Stimulated activated CD8-positive, alpha-beta memory T cell treated with anti-CD3 and anti-CD28 coated beads, Interleukin-7, amount 100 ng/mL, for 48 hours (primary cell): ENCODE measurements around the gene TLCD5.

Source experiments
- DNase-seq, 2 donors: peaks; one replicate each; pipeline ENCODE4 v3.0.0-alpha.2; 2020; ENCODE audit warnings: low read depth in 1 of 2; ENCODE audit errors: extremely low read depth in 1 of 2

Gene TLCD5

DNA sequence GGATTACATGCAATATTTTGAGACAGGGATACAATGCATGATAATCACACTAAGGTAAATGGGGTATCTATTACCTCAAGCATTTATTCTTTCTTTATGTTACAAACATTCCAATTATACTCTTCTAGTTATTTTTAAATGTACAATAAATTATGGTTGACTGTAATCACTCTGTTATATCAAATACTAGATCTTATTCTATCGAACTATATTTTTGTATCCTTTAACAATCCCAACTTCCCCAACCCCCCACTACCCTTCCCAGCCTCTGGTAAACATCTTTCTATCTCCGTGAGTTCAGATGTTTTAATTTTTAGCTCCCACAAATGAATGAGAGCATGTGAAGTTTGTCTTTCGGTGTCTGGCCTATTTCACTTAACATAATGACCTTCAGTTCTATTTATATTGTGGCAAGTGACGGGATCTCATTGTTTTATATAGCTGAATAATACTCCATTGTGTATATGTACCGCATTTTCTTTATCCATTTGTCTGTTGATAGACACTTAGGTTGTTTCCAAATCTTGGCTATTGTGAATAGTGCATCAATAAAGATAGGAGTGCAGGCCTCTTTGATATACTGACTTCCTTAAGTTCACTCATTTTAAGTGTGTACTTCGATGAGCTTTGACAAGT is 51.6 kb downstream of the TLCD5 start:
- DNase-seq: no peak

DNA sequence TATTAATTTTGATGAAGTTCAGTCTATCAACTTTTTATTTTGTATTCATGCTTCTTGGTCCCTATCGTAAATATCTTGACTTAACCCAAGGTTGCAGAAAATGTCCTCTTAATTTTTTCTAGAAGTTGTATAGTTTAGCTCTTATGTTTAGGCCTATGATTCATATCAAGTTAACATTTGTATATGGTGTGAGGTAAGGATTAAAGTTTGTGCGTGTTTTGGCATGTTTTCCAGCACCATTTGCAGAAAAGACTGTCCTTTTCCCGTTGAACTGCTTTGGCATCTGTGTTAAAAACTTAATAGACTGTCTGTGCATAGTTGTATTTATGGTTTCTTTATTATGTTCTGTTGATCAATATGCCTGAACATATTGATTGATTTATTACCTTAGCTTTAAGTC is 53.4 kb downstream of the TLCD5 start:
- no peak for DNase-seq

GRCh38 chr11:120381401-120381800 is 56.3 kb downstream of the TLCD5 start:
- DNase-seq: no peak
